ENCODE measurements around the gene LSP1.

GRCh38 chr11:1932105-1932480 lies 79.2 kb downstream of the LSP1 start:
- TF ChIP-seq CTCF (IDR thresholded peaks at IDR 0.05; ENCODE audit: poor library complexity) (no peak), EZH2 (IDR thresholded peaks at IDR 0.05; ENCODE audit: borderline replicate concordance) (no peak), EZH2phosphoT487 (IDR thresholded peaks at IDR 0.05; ENCODE audit: low read depth, severe bottlenecking, unreplicated experiment) (no peak)
